Measurements from ENCODE around the gene SCUBE2.
"Not testable (repeated sequence)": the region's sequence is repeated elsewhere in the genome, so short reads cannot be mapped to it uniquely, and the experiment has no call there.

SCUBE2 gene

GRCh38 chr11:9103542-9104276 is 12.3 kb upstream of the SCUBE2 start:
- TF ChIP-seq, protein P1, sequence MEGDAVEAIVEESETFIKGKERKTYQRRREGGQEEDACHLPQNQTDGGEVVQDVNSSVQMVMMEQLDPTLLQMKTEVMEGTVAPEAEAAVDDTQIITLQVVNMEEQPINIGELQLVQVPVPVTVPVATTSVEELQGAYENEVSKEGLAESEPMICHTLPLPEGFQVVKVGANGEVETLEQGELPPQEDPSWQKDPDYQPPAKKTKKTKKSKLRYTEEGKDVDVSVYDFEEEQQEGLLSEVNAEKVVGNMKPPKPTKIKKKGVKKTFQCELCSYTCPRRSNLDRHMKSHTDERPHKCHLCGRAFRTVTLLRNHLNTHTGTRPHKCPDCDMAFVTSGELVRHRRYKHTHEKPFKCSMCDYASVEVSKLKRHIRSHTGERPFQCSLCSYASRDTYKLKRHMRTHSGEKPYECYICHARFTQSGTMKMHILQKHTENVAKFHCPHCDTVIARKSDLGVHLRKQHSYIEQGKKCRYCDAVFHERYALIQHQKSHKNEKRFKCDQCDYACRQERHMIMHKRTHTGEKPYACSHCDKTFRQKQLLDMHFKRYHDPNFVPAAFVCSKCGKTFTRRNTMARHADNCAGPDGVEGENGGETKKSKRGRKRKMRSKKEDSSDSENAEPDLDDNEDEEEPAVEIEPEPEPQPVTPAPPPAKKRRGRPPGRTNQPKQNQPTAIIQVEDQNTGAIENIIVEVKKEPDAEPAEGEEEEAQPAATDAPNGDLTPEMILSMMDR (IDR thresholded peaks at IDR 0.05; ENCODE audit: low read depth, low read length): no peak

DNA sequence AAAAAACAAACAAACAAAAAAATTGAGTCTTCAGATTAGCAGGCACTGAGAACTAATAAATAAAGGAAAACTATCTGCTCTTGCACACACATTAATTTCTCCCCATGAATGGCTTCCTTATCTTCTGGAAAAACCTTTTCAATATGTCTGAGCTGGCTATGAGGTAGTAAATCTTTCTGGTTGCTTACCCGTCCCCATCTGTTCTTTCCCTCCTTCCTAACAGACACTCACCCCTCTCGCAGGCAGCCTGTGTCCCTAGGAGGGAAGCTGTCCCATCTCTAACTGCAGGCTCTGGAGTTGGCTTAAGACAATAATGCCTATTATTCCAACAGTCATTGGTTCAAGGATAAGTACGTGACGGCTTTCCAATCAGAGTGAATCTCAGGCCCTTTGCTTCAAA is 8.2 kb upstream of the SCUBE2 start:
- H3K4me3 ChIP-seq (ENCODE audit: low read depth, low read length): no peak overlapping the region
- TF ChIP-seq, protein P1 (IDR thresholded peaks at IDR 0.05; ENCODE audit: low read depth, low read length): no peak

More at GRCh38 chr11:9103542-9104276, 12.3 kb upstream of the SCUBE2 start:
- H3K4me3 ChIP-seq (ENCODE audit: low read depth, low read length): no peak overlapping the region

DNA sequence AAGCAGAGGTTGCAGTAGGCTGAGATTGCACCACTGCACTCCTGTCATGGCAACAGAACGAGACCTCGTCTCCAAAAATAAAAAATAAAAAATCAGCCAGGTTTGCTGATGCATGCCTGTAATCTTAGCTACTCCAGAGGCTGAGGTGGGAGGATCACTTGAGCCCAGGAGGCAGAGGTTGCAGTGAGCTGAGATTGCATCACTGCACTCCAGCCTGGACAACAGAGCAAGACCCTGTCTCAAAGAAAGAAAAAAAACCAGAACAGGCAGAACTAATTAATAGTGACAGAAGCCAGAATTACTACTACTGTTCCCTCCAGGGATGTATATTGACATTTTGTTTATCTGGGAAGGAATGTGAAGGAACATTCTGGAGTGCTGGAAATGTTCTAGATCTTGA is 7.1 kb upstream of the SCUBE2 start:
- not testable (repeated sequence) for H3K4me3 ChIP-seq (ENCODE audit: low read depth, low read length)

DNA sequence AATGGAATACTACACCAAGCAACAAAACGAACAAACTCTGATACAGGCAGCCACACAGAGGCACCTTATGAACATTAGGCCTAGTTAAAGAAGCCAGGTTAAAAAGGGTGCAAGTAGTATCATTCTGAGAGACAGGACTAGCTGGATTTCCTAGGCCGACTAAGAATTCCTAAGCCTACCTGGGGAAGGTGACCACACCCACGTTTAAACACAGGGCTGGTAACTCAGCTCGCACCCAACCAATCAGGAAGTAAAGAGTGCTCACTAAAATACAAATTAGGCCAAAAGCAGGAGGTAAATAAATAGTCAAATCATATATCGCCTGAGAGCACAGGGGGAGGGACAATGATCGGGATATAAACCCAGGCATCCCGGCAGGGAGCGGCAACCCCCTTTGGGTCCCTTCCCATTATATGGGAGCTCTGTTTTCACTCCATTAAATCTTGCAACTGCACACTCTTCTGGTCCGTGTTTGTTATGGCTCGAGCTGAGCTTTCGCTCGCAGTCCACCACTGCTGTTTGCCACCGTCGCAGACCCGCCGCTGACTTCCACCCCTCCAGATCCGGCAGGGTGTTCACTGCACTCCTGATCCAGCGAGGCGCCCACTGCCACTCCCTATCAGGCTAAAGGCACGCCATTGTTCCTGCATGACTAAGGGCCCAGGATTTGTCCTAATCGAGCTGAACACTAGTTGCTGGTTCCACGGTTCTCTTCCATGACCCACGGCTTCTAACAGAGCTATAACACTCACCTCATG is 6.0 kb upstream of the SCUBE2 start:
- H3K4me3 ChIP-seq (ENCODE audit: low read depth, low read length): not testable (repeated sequence)

- no peak overlapping the region for H3K4me3 ChIP-seq (ENCODE audit: low read depth, low read length)
- TF ChIP-seq, protein P1 (IDR thresholded peaks at IDR 0.05; ENCODE audit: low read depth, low read length): no peak
Observed at GRCh38 chr11:9096427-9096826, 5.0 kb upstream of the SCUBE2 start.

DNA sequence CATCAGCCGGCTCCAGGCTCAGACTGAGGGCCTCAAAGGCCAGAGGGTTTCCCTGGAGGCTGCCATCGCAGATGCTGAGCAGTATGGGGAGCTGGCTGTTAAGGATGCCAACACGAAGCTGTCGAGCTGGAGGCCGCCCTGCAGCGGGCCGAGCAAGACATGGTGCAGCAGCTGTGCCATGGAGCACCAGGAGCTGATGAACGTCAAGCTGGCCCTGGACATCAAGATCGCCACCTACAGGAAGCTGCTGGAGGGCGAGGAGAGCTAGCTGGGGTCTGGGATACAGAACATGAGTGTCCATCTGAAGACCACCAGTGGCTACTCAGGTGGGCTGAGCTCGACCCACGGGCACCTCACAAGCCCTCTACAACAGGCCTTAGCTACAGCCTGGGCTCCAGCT is 4.0 kb upstream of the SCUBE2 start:
- TF ChIP-seq, protein P1 (IDR thresholded peaks at IDR 0.05; ENCODE audit: low read depth, low read length): no peak
- no peak overlapping the region for H3K4me3 ChIP-seq (ENCODE audit: low read depth, low read length)

DNA sequence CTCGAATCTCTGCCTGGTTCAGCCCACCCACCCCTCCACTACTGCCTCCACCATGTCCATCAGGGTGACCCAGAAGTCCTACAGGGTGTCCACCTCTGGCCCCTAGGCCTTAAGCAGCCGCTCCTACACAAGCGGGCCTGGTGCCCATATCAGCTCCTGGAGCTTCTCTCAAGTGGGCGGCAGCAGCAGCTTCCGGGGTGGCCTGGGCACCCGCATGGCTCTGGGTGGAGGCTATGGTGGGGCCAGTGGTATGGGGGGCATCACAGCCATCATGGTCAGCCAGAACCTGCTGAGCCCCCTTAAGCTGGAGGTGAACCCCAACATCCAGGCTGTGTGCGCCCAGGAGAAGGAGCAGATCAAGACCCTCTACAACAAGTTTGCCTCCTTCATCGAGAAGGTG is 3.0 kb upstream of the SCUBE2 start:
- H3K4me3 ChIP-seq (ENCODE audit: low read depth, low read length): no peak overlapping the region
- TF ChIP-seq, protein P1 (IDR thresholded peaks at IDR 0.05; ENCODE audit: low read depth, low read length): no peak

DNA sequence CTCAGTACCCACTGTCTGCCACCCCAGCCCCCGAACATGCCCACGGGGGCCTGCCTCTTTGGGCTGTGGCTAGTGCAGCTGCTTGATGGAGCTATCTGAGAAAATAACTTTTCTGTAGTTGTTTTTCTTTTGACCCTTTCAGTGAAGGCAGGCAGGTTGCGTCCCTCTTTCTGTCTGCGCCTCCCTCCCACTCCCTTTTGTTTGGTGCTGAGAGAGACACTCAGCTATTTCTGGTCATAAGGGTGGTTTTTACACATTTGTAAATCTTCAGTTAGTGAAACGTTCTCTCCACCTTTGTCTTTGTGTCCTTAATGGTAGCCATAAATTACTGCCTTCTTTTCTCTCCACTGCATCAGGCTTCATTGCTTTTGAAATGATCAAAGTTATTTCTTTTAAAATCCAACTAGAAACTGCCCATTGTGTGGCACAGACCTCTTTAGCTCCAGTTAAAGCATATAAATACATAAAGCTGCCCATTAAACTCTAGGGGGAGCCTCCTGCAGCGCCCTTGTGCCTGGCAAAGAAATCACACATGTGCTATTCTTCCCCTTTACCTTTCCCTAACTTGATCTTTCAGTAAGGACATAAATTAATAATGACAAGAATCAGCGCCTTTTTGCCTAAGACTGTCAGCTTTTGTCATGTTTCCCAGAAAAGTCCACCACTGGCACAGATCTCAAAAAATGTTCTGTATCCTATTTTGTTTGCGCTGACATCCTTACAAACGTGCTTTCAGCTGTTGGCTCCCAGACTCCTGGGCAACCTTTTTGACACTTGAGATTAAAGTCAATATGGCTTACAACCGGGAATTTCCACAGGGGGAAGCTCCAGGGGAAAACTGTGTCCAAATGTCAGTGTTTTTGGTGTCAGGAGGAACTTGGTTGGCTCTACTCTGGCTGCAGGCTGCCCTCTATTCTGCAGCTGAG is 1.7 kb upstream of the SCUBE2 start:
- TF ChIP-seq, protein P1 (IDR thresholded peaks at IDR 0.05; ENCODE audit: low read depth, low read length): 0 out of 2 replicates have a peak, but pooled peaks have one; percentile 9

More for the DNA sequence above, 1.7 kb upstream of the SCUBE2 start:
- H3K4me3 ChIP-seq (ENCODE audit: low read depth, low read length): no peak overlapping the region
